PC-3 (cell line): ENCODE measurements around the gene TMEM271.

Experiments
- EZH2 ChIP-seq: fragments of 300-600 bp; sonication (generic); IDR thresholded peaks from one replicate; pipeline ENCODE4 v1.6.1; 2017; ENCODE audit warnings: antibody characterized with exemption, mild to moderate bottlenecking, low read length; ENCODE audit not compliant: unreplicated experiment
- EZH2phosphoT487 ChIP-seq: fragments of 300-600 bp; sonication (generic); IDR thresholded peaks from 2 replicates; pipeline ENCODE4 v1.6.1; 2018; ENCODE audit warnings: mild to moderate bottlenecking, antibody characterized with exemption, low read length, borderline replicate concordance
- TF ChIP-seq, protein P1 (sequence below): fragments of 300-600 bp; sonication (generic); conservative IDR thresholded peaks from 2 replicates; pipeline ENCODE4 v1.5.1; 2017; ENCODE audit warnings: antibody characterized with exemption, low read depth, mild to moderate bottlenecking, low read length

DNA sequence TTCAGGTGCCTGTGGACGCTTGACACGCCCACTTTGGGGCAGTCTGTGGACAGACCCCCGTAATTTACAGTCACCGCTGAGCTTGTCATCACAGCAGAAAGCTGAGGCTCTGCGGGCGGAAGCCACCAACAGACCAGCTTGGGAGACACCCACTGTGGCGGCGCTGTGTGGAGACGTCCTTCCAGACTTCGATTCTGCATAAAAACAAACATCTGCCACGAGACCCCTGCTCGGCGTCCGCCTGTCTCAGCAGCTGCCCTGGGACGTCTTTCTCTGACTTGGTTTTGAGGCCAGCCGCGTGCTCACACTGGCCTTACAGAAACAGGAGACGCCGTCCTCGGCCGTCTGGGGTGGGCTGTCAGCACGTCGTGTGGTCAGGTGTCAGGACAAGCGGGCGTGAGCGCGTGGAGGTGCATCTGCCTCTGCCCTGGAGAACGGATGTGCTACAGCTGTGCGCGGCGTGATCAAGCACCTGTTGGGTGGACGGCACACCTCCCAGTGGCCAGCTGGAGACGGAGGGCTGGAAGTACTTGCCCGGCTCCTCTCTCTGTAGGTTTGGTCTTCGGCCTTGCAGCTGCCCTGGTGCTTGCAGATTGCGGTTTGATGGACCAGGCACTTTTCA is 39.6 kb downstream of the TMEM271 start:
- TF ChIP-seq, protein P1, sequence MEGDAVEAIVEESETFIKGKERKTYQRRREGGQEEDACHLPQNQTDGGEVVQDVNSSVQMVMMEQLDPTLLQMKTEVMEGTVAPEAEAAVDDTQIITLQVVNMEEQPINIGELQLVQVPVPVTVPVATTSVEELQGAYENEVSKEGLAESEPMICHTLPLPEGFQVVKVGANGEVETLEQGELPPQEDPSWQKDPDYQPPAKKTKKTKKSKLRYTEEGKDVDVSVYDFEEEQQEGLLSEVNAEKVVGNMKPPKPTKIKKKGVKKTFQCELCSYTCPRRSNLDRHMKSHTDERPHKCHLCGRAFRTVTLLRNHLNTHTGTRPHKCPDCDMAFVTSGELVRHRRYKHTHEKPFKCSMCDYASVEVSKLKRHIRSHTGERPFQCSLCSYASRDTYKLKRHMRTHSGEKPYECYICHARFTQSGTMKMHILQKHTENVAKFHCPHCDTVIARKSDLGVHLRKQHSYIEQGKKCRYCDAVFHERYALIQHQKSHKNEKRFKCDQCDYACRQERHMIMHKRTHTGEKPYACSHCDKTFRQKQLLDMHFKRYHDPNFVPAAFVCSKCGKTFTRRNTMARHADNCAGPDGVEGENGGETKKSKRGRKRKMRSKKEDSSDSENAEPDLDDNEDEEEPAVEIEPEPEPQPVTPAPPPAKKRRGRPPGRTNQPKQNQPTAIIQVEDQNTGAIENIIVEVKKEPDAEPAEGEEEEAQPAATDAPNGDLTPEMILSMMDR: no peak
- TF ChIP-seq EZH2: no peak
- no peak for TF ChIP-seq EZH2phosphoT487
